HEK293 (cell line): ENCODE measurements around the gene JPH3.

ENCODE experiments used
- CTCF ChIA-PET: fragments of 350-600 bp; formaldehyde crosslinking; extraction: SDS; loops from one replicate; lab custom pipeline; 2021; ENCODE audit warnings: antibody characterized with exemption; lab: Yijun Ruan, JAX
- POLR2A ChIA-PET: fragments of 300-600 bp; formaldehyde crosslinking; extraction: SDS; loops from one replicate; lab custom pipeline; 2020; ENCODE audit warnings: antibody characterized with exemption, inconsistent platforms; lab: Yijun Ruan, JAX
- H3K27ac ChIP-seq: fragments of 200-500 bp; sonication (Bioruptor generic); 2 replicates; pipeline ENCODE4 v1.5.1; 2014; ENCODE audit warnings: low read depth, low read length, control low read depth, inconsistent platforms; ENCODE audit errors: extremely low read depth
- H3K36me3 ChIP-seq, 2 experiments: fragments of 200-500 bp in 1 of 2; sonication (Bioruptor generic) in 1 of 2; 1 replicate in 1 of 2; 2 replicates in 1 of 2; pipeline ENCODE4 v1.5.1; 2014 to 2017; ENCODE audit warnings: inconsistent platforms in 2 of 2, low read length in 2 of 2; ENCODE audit not compliant: control insufficient read depth in 2 of 2, insufficient read depth in 1 of 2
- H3K4me1 ChIP-seq: fragments of 200-500 bp; sonication (Bioruptor generic); 2 replicates; pipeline ENCODE4 v1.5.1; 2014; ENCODE audit warnings: mild to moderate bottlenecking, low read length, inconsistent platforms; ENCODE audit not compliant: control insufficient read depth, insufficient read depth
- H3K4me3 ChIP-seq: 2 replicates; pipeline ENCODE4 v1.5.1; 2011; ENCODE audit warnings: low read depth, mild to moderate bottlenecking, control low read depth, low read length, moderate library complexity
- H3K9me3 ChIP-seq: fragments of 200-500 bp; sonication (Bioruptor generic); 2 replicates; pipeline ENCODE4 v1.5.1; 2014; ENCODE audit warnings: low read depth, low read length, inconsistent platforms; ENCODE audit not compliant: control insufficient read depth, insufficient read depth
- GLI4 ChIP-seq: fragments of 450-650 bp; formaldehyde crosslinking; IDR thresholded peaks from 2 replicates; pipeline ENCODE4 v1.5.1; 2016; ENCODE audit warnings: missing biosample characterization, missing genetic modification characterization
- ZBTB1 ChIP-seq: fragments of 450-650 bp; formaldehyde crosslinking; IDR thresholded peaks from 2 replicates; pipeline ENCODE4 v1.5.1; 2016; ENCODE audit warnings: missing biosample characterization, missing genetic modification characterization
- ZBTB26 ChIP-seq: fragments of 450-650 bp; formaldehyde crosslinking; optimal IDR thresholded peaks from 2 replicates; pipeline ENCODE3; 2016; ENCODE audit warnings: missing biosample characterization, mild to moderate bottlenecking, missing genetic modification characterization
- ZFP37 ChIP-seq: fragments of 450-650 bp; formaldehyde crosslinking; IDR thresholded peaks from 2 replicates; pipeline ENCODE4 v1.5.1; 2016; ENCODE audit warnings: missing biosample characterization, missing genetic modification characterization
- ZIC2 ChIP-seq: fragments of 450-650 bp; formaldehyde crosslinking; IDR thresholded peaks from 2 replicates; pipeline ENCODE4 v1.5.1; 2016; ENCODE audit warnings: missing biosample characterization, missing genetic modification characterization
- ZNF670 ChIP-seq: fragments of 450-650 bp; formaldehyde crosslinking; IDR thresholded peaks from 2 replicates; pipeline ENCODE4 v1.5.1; 2016; ENCODE audit warnings: missing biosample characterization, missing genetic modification characterization, low read depth
- TF ChIP-seq, protein P1 (sequence below): fragments of 450-650 bp; formaldehyde crosslinking; IDR thresholded peaks from 2 replicates; pipeline ENCODE4 v1.5.1; 2016; ENCODE audit warnings: missing biosample characterization, missing genetic modification characterization
- TF ChIP-seq, protein P2 (sequence below): fragments of 450-650 bp; formaldehyde crosslinking; IDR thresholded peaks from 2 replicates; pipeline ENCODE4 v1.5.1; 2017; ENCODE audit warnings: missing biosample characterization, missing genetic modification characterization

Gene JPH3

GRCh38 chr16:87690911-87691685 is 88.8 kb downstream of the JPH3 start:
- Histone ChIP-seq H3K4me1 (no peaks in the 10 kb centered on the region), H3K27ac (no peak overlapping the region), H3K9me3 (no peaks in the 10 kb centered on the region), H3K4me3 (no peak overlapping the region), H3K36me3 (peaks cover 0 to 25% of the 10 kb centered on the region in 2 experiments; a peak in 1 of 3 replicates)
- CTCF ChIA-PET = no interaction called here
- TF ChIP-seq ZNF670 = no peak
- peak; percentile 70 for TF ChIP-seq ZIC2 (tag by site-specific recombination)
- POLR2A ChIA-PET = no interaction called here

- no peaks in the 10 kb centered on the region for H3K9me3 ChIP-seq
- H3K4me1 ChIP-seq = no peaks in the 10 kb centered on the region
- CTCF ChIA-PET = no interaction called here
- TF ChIP-seq ZIC2 (tag by site-specific recombination) (peak; percentile 13; the same call in 1 of the 2 replicates), GLI4 (tag by site-specific recombination) (no peak)
- no peak overlapping the region for H3K27ac ChIP-seq
- H3K4me3 ChIP-seq = no peak overlapping the region
- peaks cover 0 to 29% of the 10 kb centered on the region in 2 experiments; a peak in 1 of 3 replicates for H3K36me3 ChIP-seq
- POLR2A ChIA-PET = no interaction called here
Observed at GRCh38 chr16:87691686-87692079, 89.4 kb downstream of the JPH3 start.

DNA sequence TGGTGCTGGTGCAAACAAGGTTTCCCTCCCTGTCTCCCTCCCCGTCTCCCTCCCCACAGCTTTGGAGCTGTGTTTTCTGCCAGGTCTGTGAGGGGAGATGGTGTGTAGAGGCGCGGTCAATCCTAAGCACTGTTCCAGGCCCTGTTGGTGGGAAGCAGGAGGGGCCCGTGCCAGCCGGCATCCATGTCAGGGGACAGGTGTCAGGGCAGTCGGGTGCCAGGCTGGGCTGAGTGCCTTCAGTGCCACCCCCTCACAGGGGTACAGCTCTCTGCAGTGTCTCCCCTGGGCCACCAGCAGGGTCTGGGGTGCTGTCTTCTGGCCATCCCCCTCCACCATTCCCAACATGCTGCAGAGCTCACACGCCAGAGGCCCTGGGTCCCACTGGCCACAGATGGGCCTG is 89.9 kb downstream of the JPH3 start:
- H3K4me3 ChIP-seq = no peak overlapping the region
- no peak for TF ChIP-seq ZBTB1 (tag by site-specific recombination)
- TF ChIP-seq, protein P1, sequence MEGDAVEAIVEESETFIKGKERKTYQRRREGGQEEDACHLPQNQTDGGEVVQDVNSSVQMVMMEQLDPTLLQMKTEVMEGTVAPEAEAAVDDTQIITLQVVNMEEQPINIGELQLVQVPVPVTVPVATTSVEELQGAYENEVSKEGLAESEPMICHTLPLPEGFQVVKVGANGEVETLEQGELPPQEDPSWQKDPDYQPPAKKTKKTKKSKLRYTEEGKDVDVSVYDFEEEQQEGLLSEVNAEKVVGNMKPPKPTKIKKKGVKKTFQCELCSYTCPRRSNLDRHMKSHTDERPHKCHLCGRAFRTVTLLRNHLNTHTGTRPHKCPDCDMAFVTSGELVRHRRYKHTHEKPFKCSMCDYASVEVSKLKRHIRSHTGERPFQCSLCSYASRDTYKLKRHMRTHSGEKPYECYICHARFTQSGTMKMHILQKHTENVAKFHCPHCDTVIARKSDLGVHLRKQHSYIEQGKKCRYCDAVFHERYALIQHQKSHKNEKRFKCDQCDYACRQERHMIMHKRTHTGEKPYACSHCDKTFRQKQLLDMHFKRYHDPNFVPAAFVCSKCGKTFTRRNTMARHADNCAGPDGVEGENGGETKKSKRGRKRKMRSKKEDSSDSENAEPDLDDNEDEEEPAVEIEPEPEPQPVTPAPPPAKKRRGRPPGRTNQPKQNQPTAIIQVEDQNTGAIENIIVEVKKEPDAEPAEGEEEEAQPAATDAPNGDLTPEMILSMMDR (tag by site-specific recombination) = no peak
- TF ChIP-seq, protein P2, sequence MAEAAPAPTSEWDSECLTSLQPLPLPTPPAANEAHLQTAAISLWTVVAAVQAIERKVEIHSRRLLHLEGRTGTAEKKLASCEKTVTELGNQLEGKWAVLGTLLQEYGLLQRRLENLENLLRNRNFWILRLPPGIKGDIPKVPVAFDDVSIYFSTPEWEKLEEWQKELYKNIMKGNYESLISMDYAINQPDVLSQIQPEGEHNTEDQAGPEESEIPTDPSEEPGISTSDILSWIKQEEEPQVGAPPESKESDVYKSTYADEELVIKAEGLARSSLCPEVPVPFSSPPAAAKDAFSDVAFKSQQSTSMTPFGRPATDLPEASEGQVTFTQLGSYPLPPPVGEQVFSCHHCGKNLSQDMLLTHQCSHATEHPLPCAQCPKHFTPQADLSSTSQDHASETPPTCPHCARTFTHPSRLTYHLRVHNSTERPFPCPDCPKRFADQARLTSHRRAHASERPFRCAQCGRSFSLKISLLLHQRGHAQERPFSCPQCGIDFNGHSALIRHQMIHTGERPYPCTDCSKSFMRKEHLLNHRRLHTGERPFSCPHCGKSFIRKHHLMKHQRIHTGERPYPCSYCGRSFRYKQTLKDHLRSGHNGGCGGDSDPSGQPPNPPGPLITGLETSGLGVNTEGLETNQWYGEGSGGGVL = 0 out of 2 replicates have a peak, but pooled peaks have one; percentile 9
- TF ChIP-seq ZBTB26 (tag by site-specific recombination) = no peak
- no peaks in the 10 kb centered on the region for H3K4me1 ChIP-seq
- H3K36me3 ChIP-seq = peaks cover 0 to 33% of the 10 kb centered on the region in 2 experiments; a peak in 1 of 3 replicates
- ChIA-PET POLR2A (no interaction called here), CTCF (no interaction called here)
- no peak overlapping the region for H3K27ac ChIP-seq
- no peaks in the 10 kb centered on the region for H3K9me3 ChIP-seq

DNA sequence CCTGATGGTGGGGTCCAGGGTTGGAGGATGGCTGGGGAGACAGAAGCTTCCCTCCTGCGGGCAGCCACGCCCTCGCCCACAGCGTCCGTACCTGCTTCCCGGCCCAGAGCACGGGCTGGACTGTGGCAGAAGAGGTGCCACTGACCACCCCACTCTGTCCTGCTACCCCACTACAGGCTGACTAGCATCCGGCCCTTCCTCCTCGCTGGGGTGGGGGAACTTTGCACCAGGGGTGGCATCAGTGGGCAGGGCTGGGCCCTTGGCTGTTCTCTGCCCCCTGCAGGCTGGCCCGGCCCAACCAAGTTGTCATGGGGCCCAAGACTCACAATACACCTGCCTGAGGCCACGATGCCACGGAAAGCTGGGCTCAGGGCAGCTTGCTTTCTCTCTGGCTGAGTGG is 90.4 kb downstream of the JPH3 start:
- TF ChIP-seq, protein P1 (tag by site-specific recombination) = 0 out of 2 replicates have a peak, but pooled peaks have one; percentile 43
- no peak for TF ChIP-seq ZFP37 (tag by site-specific recombination)
- TF ChIP-seq, all 188 proteins: peak for 1
- H3K27ac ChIP-seq = no peak overlapping the region
- ChIA-PET POLR2A (no interaction called here), CTCF (no interaction called here)
- no peak overlapping the region for H3K4me3 ChIP-seq
- H3K36me3 ChIP-seq = peaks cover 0 to 39% of the 10 kb centered on the region in 2 experiments; a peak in 1 of 3 replicates
- no peaks in the 10 kb centered on the region for H3K9me3 ChIP-seq
- no peaks in the 10 kb centered on the region for H3K4me1 ChIP-seq
